Ovary (tissue), 3 donors: ENCODE measurements around the gene CLPSL2.
A peak's percentile ranks its signal among the peaks of the same experiment; 100 is the strongest.

Source experiments
- EP300 ChIP-seq: sonication (generic); formaldehyde crosslinking; IDR thresholded peaks from one replicate; pipeline ENCODE4 v1.6.1; 2017; ENCODE audit warnings: antibody characterized with exemption
- TF ChIP-seq, protein P1 (sequence below), 3 donors: fragments of 450-650 bp in 2 of 3; fragments of 200-600 bp in 1 of 3; IDR thresholded peaks; one replicate each; pipeline versions ENCODE4 v1.5.1 to v1.8.0; 2016 to 2022; ENCODE audit warnings: antibody characterized with exemption in 3 of 3, mild to moderate bottlenecking in 1 of 3
- donor health status: DM: no; HTN: no; CAD: no.

DNA sequence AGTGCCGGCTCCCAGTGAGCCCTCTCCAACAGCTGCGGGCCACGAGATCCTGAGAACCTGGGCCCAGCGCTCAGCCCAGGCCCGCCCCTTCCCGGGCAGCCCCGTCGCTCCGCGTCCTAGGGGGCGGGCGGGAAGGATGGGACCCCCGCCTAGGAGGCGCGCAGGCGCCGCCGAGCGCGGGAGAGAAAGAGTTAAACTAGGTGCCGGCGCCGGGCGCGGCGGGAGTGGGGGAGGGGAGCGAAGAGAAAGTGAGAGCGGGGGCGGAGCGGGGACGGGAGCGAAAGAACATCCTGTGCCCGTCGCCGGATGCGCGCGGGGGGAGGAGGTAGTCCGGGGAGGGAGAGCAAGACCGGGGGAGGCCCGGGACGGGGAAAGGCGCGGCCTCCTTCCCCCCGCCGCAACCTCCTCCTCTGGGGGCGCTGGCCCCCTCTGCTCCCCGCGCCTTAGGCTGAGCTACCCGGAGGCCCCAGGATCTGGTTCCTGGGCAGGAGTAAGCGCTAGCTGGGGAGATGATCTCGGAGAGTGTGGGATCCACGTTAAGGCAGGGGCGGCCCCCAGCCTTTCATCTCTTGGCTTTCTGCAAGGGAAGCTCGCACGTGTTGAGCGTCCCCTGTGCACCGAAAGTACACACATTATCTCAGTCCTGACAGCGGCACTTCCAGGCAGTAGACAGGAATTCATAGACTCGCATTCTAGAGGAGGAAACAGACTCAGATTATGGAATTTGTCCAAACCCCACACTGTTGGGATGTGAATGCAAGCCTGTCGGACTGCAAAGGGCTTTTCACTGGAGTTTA lies 44.5 kb upstream of the CLPSL2 start:
- TF ChIP-seq, protein P1, sequence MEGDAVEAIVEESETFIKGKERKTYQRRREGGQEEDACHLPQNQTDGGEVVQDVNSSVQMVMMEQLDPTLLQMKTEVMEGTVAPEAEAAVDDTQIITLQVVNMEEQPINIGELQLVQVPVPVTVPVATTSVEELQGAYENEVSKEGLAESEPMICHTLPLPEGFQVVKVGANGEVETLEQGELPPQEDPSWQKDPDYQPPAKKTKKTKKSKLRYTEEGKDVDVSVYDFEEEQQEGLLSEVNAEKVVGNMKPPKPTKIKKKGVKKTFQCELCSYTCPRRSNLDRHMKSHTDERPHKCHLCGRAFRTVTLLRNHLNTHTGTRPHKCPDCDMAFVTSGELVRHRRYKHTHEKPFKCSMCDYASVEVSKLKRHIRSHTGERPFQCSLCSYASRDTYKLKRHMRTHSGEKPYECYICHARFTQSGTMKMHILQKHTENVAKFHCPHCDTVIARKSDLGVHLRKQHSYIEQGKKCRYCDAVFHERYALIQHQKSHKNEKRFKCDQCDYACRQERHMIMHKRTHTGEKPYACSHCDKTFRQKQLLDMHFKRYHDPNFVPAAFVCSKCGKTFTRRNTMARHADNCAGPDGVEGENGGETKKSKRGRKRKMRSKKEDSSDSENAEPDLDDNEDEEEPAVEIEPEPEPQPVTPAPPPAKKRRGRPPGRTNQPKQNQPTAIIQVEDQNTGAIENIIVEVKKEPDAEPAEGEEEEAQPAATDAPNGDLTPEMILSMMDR (IDR thresholded peaks at IDR 0.05) = peak in 1 of 3 donors; percentile 56
- peak; percentile 73 for TF ChIP-seq EP300
